B cell (primary cell): ENCODE measurements around the gene FADS6. TPM values are rescaled to one million over a fixed set of nuclear protein-coding genes. Genes with fewer than 3 reads are reported as not detected.

Experiments
- ATAC-seq: fragments of 200-7000 bp; cut with Tn5 transposase; one replicate; pipeline ENCODE4 v1.10.0; 2021; ENCODE audit warnings: low read depth, mild to moderate bottlenecking, moderate number of reproducible peaks, moderate library complexity
- CTCF ChIA-PET: fragments of 350-600 bp; sonication (Branson Sonifier 250); formaldehyde crosslinking; loops from one replicate; lab custom pipeline; 2021; ENCODE audit warnings: antibody characterized with exemption, inconsistent platforms; lab: Charles Lee
- POLR2A ChIA-PET: fragments of 350-600 bp; sonication (Branson Sonifier 250); formaldehyde crosslinking; loops from one replicate; lab custom pipeline; 2021; ENCODE audit warnings: antibody characterized with exemption; lab: Charles Lee
- DNase-seq: peaks from one replicate; pipeline ENCODE4 v3.0.0; 2013
- H2AFZ ChIP-seq: 2 replicates; pipeline ENCODE4 v1.6.1; 2012; ENCODE audit warnings: mild to moderate bottlenecking, low read depth, low read length; ENCODE audit not compliant: insufficient read depth, poor library complexity, severe bottlenecking
- H3K27ac ChIP-seq, 2 donors: 1 replicate in 1 of 2; 2 replicates in 1 of 2; pipeline ENCODE4 v1.5.1; 2012 to 2013; ENCODE audit warnings: low read length in 2 of 2, mild to moderate bottlenecking in 2 of 2, moderate library complexity in 1 of 2
- H3K27me3 ChIP-seq, 4 experiments: fragments of 200-600 bp in 1 of 4; sonication (generic) in 1 of 4; replicated peaks in 1 of 4; 1 replicate in 2 of 4; 2 replicates in 2 of 4; pipeline versions ENCODE4 v1.6.1 to v1.7.0; 2013 to 2016; ENCODE audit warnings: low read length in 3 of 4, mild to moderate bottlenecking in 2 of 4, mixed read lengths in 1 of 4, moderate library complexity in 1 of 4; ENCODE audit not compliant: insufficient read depth in 4 of 4, control insufficient read depth in 3 of 4; ENCODE audit errors: control extremely low read depth in 1 of 4
- H3K36me3 ChIP-seq, 2 experiments: replicated peaks in 1 of 2; 1 replicate in 1 of 2; 2 replicates in 1 of 2; pipeline versions ENCODE4 v1.6.1 to v1.7.1; 2013; ENCODE audit warnings: low read length in 1 of 2; ENCODE audit not compliant: insufficient read depth in 2 of 2, control insufficient read depth in 1 of 2; ENCODE audit errors: control extremely low read depth in 1 of 2, extremely low read depth in 1 of 2
- H3K4me1 ChIP-seq, 2 donors: fragments of 200-600 bp in 1 of 2; sonication (generic) in 1 of 2; 1 replicate in 1 of 2; 2 replicates in 1 of 2; pipeline versions ENCODE4 v1.5.1 to v1.6.1; 2013 to 2017; ENCODE audit warnings: low read length in 2 of 2; ENCODE audit not compliant: control insufficient read depth in 2 of 2, insufficient read depth in 2 of 2
- H3K4me2 ChIP-seq: replicated peaks from 2 replicates; pipeline ENCODE3; 2012; ENCODE audit warnings: mild to moderate bottlenecking, low read depth, low read length; ENCODE audit not compliant: poor library complexity, severe bottlenecking
- H3K4me3 ChIP-seq, 5 experiments: fragments of 200-600 bp in 1 of 5; sonication (generic) in 1 of 5; 1 replicate in 3 of 5; 2 replicates in 2 of 5; pipeline versions ENCODE4 v1.5.1 to v1.7.0; 2011 to 2016; ENCODE audit warnings: low read length in 4 of 5, mild to moderate bottlenecking in 4 of 5, low read depth in 2 of 5, control low read depth in 1 of 5, moderate library complexity in 1 of 5; ENCODE audit not compliant: insufficient read depth in 1 of 5; ENCODE audit errors: control extremely low read depth in 1 of 5, extremely low read depth in 1 of 5
- H3K79me2 ChIP-seq: fragments of 200-600 bp; sonication (generic); one replicate; pipeline ENCODE4 v1.6.0; 2016; ENCODE audit warnings: low read length; ENCODE audit not compliant: control insufficient read depth, insufficient read depth
- H3K9ac ChIP-seq: fragments of 200-600 bp; sonication (generic); 2 replicates; pipeline ENCODE4 v1.6.1; 2017; ENCODE audit warnings: mild to moderate bottlenecking, low read length, moderate library complexity
- H3K9me3 ChIP-seq, 3 donors: one replicate each; pipeline versions ENCODE4 v1.6.1 to v1.7.1; 2013; ENCODE audit warnings: low read length in 2 of 3; ENCODE audit not compliant: control insufficient read depth in 2 of 3, insufficient read depth in 1 of 3; ENCODE audit errors: control extremely low read depth in 1 of 3
- H4K20me1 ChIP-seq: 2 replicates; pipeline ENCODE4 v1.6.0; 2012; ENCODE audit warnings: mild to moderate bottlenecking, low read length; ENCODE audit not compliant: insufficient read depth, control insufficient read depth, poor library complexity, severe bottlenecking
- H3K27ac Mint-ChIP-seq: one replicate; pipeline ENCODE4 v1.8.0; 2021; ENCODE audit warnings: mixed read lengths
- H3K27me3 Mint-ChIP-seq: one replicate; pipeline ENCODE4 v1.8.0; 2021; ENCODE audit warnings: mixed read lengths
- H3K4me1 Mint-ChIP-seq: one replicate; pipeline ENCODE4 v1.8.0; 2021; ENCODE audit warnings: mixed read lengths
- H3K4me3 Mint-ChIP-seq: one replicate; pipeline ENCODE4 v1.8.0; 2021; ENCODE audit warnings: mixed read lengths
- H3K9me3 Mint-ChIP-seq: one replicate; pipeline ENCODE4 v1.8.0; 2022; ENCODE audit warnings: mixed read lengths; ENCODE audit not compliant: insufficient read depth
- EZH2 ChIP-seq: IDR thresholded peaks from 2 replicates; pipeline ENCODE4 v1.6.1; 2012; ENCODE audit warnings: borderline replicate concordance, low read depth, mild to moderate bottlenecking, moderate library complexity, low read length; ENCODE audit not compliant: insufficient read depth, poor library complexity, severe bottlenecking
- WGBS: methylation state at CpG from one replicate; pipeline ENCODE4 v1.1.5; 2013; ENCODE audit warnings: missing lambda C conversion rate; ENCODE audit not compliant: insufficient coverage; 5-methylcytosine and 5-hydroxymethylcytosine counted together
- intact Hi-C: fragments of 100-400 bp; cut with micrococcal nuclease; formaldehyde crosslinking; loops from one replicate; pipeline ENCODE4 v1.10.0; 2022
- polyA plus RNA-seq: library from polyadenylated mRNA; depleted of rRNA; stranded (reverse); fragments of >200 nt; gene quantifications from 2 replicates; pipeline ENCODE4 v1.2.3, GENCODE V29; 2012
- total RNA-seq, 2 donors: library from RNA; stranded (reverse); fragments of 120-200 nt in 1 of 2; gene quantifications; 1 replicate in 1 of 2; 2 replicates in 1 of 2; pipeline versions ENCODE4 v1.2.3 to v1.2.4, GENCODE V29; 2013 to 2022
- TF ChIP-seq, protein P1 (sequence below): fragments of 200-600 bp; IDR thresholded peaks from one replicate; pipeline ENCODE4 v1.8.0; 2022; ENCODE audit warnings: antibody characterized with exemption, mild to moderate bottlenecking

The FADS6 gene
- total and polyA plus RNA-seq, 2 donors (not counting 1 experiment from before 2014, with no cell fraction given) = not detected

DNA sequence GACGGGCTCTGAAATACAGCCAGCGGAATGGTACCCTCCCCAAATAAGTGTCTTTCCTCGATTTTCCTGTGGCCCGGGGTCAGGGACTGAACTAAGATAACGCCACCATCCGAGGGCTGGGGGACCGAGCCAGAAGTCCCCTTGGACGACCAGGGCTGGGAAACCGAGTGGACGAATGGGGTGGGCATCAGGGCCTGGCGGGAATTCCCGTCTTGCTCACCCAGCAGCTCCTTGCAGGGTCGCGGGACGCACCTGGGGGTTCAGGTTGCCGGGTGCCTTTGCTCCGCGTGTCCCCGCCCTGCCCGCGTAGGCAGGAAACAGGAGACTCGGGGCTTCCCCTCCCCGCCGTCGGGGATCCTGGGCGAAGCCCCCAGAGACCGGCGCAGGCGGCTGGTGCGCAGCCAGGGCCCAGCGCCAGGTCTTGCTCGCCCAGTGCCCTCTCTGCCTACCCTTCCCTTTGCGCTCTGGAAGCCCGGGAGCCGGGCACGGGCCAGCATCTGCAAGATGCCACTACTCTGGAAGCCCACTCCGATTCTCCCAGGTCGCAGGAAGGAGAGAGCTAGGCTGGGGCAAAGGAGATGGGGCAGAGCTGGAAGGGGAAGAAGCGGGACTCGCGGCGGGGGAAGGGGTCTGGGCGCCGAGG lies 33.1 kb downstream of the FADS6 start:
- Mint-ChIP-seq H3K4me3 (peak overlapping the region; percentile 74), H3K9me3 (no peaks in the 10 kb centered on the region), H3K27me3 (peaks cover 51% of the 10 kb centered on the region), H3K27ac (peak overlapping the region; percentile 32), H3K4me1 (peaks cover 26% of the 10 kb centered on the region)
- H3K9ac ChIP-seq = peak overlapping the region; percentile 42
- peak overlapping the region; percentile 80 for H3K4me2 ChIP-seq
- intact Hi-C loops = loop anchor here (5.0 kb wide), 1 partner anchor 293 kb away; the partner anchor contains the start of gene CD300H
- DNase-seq (peak; percentile 66), ATAC-seq (peak; percentile 37)
- POLR2A ChIA-PET = interaction anchor here (1.4 kb wide), 1 partner anchor 13 kb away, joined by 7 read pairs; the partner anchor contains the start of gene FDXR
- peaks cover 32 to 33% of the 10 kb centered on the region in 2 donors for H3K4me1 ChIP-seq
- CTCF ChIA-PET = interaction anchor here (1.1 to 12.3 kb wide), 7 partner anchors 13 to 203 kb away, joined by 3 to 181 read pairs (median 14); partner anchors contain the start of genes FDXR and RAB37
- peaks cover 0 to 18% (median 0%) of the 10 kb centered on the region in 3 donors for H3K9me3 ChIP-seq
- H3K36me3 ChIP-seq = no peaks in the 10 kb centered on the region
- H2AFZ ChIP-seq = peak overlapping the region; percentile 11
- H4K20me1 ChIP-seq = peaks cover 9% of the 10 kb centered on the region
- H3K4me3 ChIP-seq = peak overlapping the region in 4 of 5 experiments; percentile 8 to 54 (median 24)
- H3K27me3 ChIP-seq = peaks cover 0 to 70% (median 24%) of the 10 kb centered on the region in 4 experiments
- TF ChIP-seq EZH2 = peak; percentile 24
- TF ChIP-seq, protein P1, sequence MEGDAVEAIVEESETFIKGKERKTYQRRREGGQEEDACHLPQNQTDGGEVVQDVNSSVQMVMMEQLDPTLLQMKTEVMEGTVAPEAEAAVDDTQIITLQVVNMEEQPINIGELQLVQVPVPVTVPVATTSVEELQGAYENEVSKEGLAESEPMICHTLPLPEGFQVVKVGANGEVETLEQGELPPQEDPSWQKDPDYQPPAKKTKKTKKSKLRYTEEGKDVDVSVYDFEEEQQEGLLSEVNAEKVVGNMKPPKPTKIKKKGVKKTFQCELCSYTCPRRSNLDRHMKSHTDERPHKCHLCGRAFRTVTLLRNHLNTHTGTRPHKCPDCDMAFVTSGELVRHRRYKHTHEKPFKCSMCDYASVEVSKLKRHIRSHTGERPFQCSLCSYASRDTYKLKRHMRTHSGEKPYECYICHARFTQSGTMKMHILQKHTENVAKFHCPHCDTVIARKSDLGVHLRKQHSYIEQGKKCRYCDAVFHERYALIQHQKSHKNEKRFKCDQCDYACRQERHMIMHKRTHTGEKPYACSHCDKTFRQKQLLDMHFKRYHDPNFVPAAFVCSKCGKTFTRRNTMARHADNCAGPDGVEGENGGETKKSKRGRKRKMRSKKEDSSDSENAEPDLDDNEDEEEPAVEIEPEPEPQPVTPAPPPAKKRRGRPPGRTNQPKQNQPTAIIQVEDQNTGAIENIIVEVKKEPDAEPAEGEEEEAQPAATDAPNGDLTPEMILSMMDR = no peak
- H3K27ac ChIP-seq = no peak overlapping the region
- no peaks in the 10 kb centered on the region for H3K79me2 ChIP-seq
- 4% methylated on average over 44 of the region's 44 CpGs for WGBS
